Stimulated activated effector memory CD8-positive, alpha-beta T cell treated with anti-CD3 and anti-CD28 coated beads, Interleukin-12 subunit alpha, Interleukin-12 subunit beta, amount 100 ng/mL, for 72 hours (primary cell): ENCODE measurements around the gene KRT7.
"Not testable (repeated sequence)": the region's sequence is repeated elsewhere in the genome, so short reads cannot be mapped to it uniquely, and the experiment has no call there.

ENCODE experiments used
- ATAC-seq: fragments of 150-1000 bp; cut with Tn5 transposase; 2 replicates; pipeline ENCODE4 v1.10.0; 2021
- DNase-seq, 2 donors: peaks; one replicate each; pipeline ENCODE4 v3.0.0; 2021 to 2022; ENCODE audit warnings: low spot score in 2 of 2
- H3K27ac Mint-ChIP-seq: one replicate; pipeline ENCODE4 v1.8.0; 2022; ENCODE audit warnings: mild to moderate bottlenecking, mixed read lengths
- H3K36me3 Mint-ChIP-seq: one replicate; pipeline ENCODE4 v1.8.0; 2022; ENCODE audit warnings: mild to moderate bottlenecking, mixed read lengths
- H3K4me1 Mint-ChIP-seq: one replicate; pipeline ENCODE4 v1.8.0; 2022; ENCODE audit warnings: mixed read lengths
- H3K4me3 Mint-ChIP-seq: one replicate; pipeline ENCODE4 v1.8.0; 2022; ENCODE audit warnings: mild to moderate bottlenecking, mixed read lengths
- H3K9me3 Mint-ChIP-seq: one replicate; pipeline ENCODE4 v1.8.0; 2022; ENCODE audit warnings: mixed read lengths

Gene KRT7

DNA sequence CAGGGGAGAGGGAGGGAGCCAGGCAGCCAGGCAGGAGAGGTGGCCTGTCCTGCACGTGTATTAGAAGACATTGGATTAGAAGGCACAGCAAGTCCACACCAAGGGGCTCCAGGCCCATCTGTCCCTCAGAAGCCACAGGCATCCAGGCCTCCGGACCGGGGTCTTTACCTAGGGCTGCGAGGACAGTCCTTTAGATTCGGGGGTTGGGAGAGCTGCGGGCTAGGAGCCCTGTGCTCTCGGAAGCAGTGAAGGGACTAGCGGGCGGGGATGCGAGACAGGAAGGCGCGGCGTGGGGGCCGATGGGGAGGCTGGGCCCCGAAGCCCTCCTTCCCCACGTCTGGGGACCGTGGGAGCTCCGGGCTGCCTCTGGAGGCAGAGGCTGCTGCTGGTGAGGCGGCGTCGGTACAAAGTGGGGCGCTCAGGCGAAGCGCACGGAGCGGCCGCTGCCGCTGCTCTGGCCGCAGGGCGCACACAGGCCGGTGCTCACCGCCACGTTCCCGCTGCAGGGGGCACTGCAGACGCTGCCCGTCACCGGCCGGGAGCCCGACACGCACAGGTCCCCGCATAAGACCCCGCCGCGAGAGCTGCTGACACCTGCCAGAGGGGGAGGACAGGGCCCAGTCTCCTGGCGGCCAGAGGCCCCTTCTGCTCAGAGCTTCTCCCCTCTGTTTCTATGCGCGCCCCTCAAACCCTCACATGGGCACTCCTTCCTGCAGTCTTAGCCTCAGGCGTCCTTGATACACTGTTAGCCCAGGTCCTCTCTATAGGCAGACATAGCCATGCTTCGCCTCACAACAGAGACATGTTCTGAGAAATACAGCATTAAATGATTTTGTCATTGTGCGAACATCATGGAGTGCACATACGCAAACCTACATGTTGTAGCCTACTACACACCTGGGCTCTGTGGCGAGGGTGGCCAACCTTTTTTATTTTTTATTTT, 17.3 kb downstream of the KRT7 start:
- H3K36me3 Mint-ChIP-seq: peaks cover 4% of the 10 kb centered on the region
- no peaks in the 10 kb centered on the region for H3K9me3 Mint-ChIP-seq
- no peak for DNase-seq
- peaks cover 45% of the 10 kb centered on the region for H3K4me1 Mint-ChIP-seq
- no peak for ATAC-seq
- H3K27ac Mint-ChIP-seq: peak overlapping the region; percentile 20
- H3K4me3 Mint-ChIP-seq: no peak overlapping the region

GRCh38 chr12:52251367-52252051, 18.5 kb downstream of the KRT7 start:
- Mint-ChIP-seq H3K4me3 (no peak overlapping the region), H3K27ac (no peak overlapping the region)

GRCh38 chr12:52252175-52252615, 19.2 kb downstream of the KRT7 start:
- H3K4me3 Mint-ChIP-seq, H3K27ac Mint-ChIP-seq, DNase-seq, H3K9me3 Mint-ChIP-seq, ATAC-seq, H3K36me3 Mint-ChIP-seq: not testable (repeated sequence)
- peaks cover 28% of the 10 kb centered on the region for H3K4me1 Mint-ChIP-seq

More at GRCh38 chr12:52251367-52252051, 18.5 kb downstream of the KRT7 start:
- peaks cover 35% of the 10 kb centered on the region for H3K4me1 Mint-ChIP-seq
- ATAC-seq (peak; percentile 62), DNase-seq (no peak)
- H3K9me3 Mint-ChIP-seq: no peaks in the 10 kb centered on the region
- H3K36me3 Mint-ChIP-seq: peaks cover 4% of the 10 kb centered on the region

GRCh38 chr12:52252728-52253343, 19.8 kb downstream of the KRT7 start:
- Mint-ChIP-seq H3K4me3 (no peak overlapping the region), H3K4me1 (peaks cover 22% of the 10 kb centered on the region), H3K36me3 (peaks cover 3% of the 10 kb centered on the region), H3K9me3 (no peaks in the 10 kb centered on the region), H3K27ac (no peak overlapping the region)
- ATAC-seq (no peak), DNase-seq (no peak)

DNA sequence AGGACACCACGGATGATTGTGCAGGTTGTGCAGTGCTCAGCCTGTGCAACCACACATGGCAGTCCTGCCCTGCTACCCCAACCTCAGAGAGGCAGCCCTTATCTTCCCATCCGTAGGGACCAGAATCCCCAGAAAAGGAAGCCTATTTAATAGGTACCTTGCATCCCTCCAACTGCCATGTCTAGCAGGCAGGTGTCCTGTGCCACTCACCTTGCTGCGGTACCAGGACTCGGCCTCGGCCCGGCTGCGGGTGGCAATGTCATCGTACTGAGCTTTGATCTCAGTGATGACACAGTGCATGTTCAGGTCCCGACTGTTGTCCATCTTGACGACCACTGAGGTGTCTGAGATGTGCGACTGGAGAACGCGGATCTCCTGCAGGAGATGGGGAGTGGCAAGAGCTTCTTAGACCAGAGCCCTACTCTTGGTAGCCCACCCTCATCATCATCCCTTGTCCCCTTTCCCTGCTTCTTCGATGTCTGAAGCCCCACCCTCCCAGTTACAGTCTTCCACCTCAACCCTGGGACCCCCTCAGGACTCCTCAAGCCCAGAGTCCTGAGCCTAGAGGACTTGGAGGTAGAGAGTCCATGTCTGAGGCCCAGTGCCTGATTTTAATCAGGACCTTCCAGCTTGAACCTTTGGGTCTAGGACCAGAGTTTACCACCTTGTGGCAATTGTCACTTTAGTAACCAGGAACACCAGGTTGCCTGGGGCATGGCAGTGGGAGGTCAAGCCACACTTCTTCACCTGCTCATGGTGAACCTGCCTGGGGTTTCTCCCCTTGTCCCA, 20.5 kb downstream of the KRT7 start:
- DNase-seq (no peak), ATAC-seq (no peak)
- no peak overlapping the region for H3K27ac Mint-ChIP-seq
- H3K9me3 Mint-ChIP-seq: no peaks in the 10 kb centered on the region
- H3K4me1 Mint-ChIP-seq: peaks cover 22% of the 10 kb centered on the region
- no peaks in the 10 kb centered on the region for H3K36me3 Mint-ChIP-seq
- H3K4me3 Mint-ChIP-seq: no peak overlapping the region

GRCh38 chr12:52254180-52254964, 21.3 kb downstream of the KRT7 start:
- DNase-seq (no peak), ATAC-seq (no peak)
- H3K4me3 Mint-ChIP-seq: no peak overlapping the region
- no peaks in the 10 kb centered on the region for H3K9me3 Mint-ChIP-seq
- no peaks in the 10 kb centered on the region for H3K36me3 Mint-ChIP-seq
- H3K4me1 Mint-ChIP-seq: peaks cover 20% of the 10 kb centered on the region
- no peak overlapping the region for H3K27ac Mint-ChIP-seq

DNA sequence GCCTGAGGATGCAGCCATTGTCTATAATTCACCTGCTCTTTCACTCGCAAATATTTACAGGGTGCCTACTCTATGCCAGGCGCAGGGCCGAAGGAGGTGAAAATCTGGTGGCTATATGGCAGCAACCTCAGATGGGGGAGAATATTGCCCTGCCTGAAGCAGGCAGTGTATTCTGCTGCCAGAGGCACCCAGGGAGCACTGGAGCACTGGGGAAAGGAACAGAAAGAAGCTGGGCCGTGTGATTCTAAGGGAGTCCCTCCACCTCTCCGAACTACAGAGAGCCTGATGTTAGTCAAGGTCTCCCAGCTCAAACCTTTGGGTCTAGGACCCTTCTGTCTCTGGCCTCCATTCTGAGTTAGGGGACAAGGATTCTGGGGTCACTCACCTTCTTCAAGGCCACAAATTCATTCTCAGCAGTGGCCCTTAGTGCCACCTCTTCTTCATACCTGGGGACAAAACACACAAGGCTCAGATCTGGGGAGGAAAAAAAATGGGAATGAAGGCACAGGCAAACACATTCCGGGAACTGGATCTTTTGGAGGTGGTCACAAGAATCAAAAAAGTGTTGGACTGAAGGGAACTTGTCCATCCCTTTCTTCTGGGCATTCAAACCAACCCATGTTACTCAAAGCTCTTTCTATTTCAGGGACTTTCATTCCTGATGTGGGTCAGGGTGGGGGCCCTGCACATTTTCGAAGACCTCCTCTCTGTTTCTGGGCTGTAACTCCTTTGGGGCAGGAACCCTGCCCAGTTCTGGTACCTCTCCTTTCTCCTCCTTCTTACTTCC, 22.1 kb downstream of the KRT7 start:
- Mint-ChIP-seq H3K27ac (no peak overlapping the region), H3K4me3 (no peak overlapping the region), H3K9me3 (no peaks in the 10 kb centered on the region), H3K4me1 (peaks cover 12% of the 10 kb centered on the region), H3K36me3 (no peaks in the 10 kb centered on the region)
- DNase-seq: no peak
- ATAC-seq: no peak

- H3K9me3 Mint-ChIP-seq: no peaks in the 10 kb centered on the region
- H3K27ac Mint-ChIP-seq: no peak overlapping the region
- H3K4me1 Mint-ChIP-seq: peaks cover 17% of the 10 kb centered on the region
- no peak overlapping the region for H3K4me3 Mint-ChIP-seq
- DNase-seq (no peak), ATAC-seq (no peak)
- no peaks in the 10 kb centered on the region for H3K36me3 Mint-ChIP-seq
These were observed 23.0 kb downstream of the KRT7 start for GRCh38 chr12:52255926-52256583.

- no peak for DNase-seq
- no peaks in the 10 kb centered on the region for H3K36me3 Mint-ChIP-seq
- no peaks in the 10 kb centered on the region for H3K9me3 Mint-ChIP-seq
- no peak for ATAC-seq
- H3K27ac Mint-ChIP-seq: no peak overlapping the region
- peaks cover 17% of the 10 kb centered on the region for H3K4me1 Mint-ChIP-seq
- no peak overlapping the region for H3K4me3 Mint-ChIP-seq
These were observed 23.5 kb downstream of the KRT7 start for GRCh38 chr12:52256584-52256935.

DNA sequence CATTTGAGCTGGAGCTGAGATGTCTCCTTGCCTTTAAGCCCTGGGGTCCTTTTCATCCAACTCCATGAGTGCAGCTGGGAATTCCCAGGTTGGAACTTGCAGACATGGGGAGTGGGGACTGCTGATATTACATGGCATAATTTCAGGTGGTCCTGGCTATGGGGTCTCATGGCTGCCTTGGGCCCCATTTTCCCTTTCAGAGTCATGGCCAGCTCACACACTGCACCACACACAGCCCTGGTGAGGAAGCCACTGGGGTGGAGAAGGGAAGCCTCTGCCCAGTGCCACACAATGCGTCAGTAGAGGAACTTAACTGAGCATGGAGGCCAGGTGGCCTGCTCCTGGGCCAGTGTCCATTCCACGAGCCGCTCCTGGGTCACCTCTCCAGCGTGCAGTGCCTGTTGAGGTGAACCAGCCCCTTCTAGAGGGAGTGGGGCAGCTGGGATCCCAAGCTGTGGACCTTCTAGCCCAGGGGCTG, 24.1 kb downstream of the KRT7 start:
- no peak overlapping the region for H3K4me3 Mint-ChIP-seq
- peaks cover 11% of the 10 kb centered on the region for H3K4me1 Mint-ChIP-seq
- no peaks in the 10 kb centered on the region for H3K36me3 Mint-ChIP-seq
- no peaks in the 10 kb centered on the region for H3K9me3 Mint-ChIP-seq
- DNase-seq (no peak), ATAC-seq (no peak)
- H3K27ac Mint-ChIP-seq: no peak overlapping the region

- not testable (repeated sequence) for H3K9me3 Mint-ChIP-seq, H3K27ac Mint-ChIP-seq, H3K36me3 Mint-ChIP-seq, ATAC-seq, H3K4me1 Mint-ChIP-seq, DNase-seq, H3K4me3 Mint-ChIP-seq
These were observed 24.9 kb downstream of the KRT7 start for GRCh38 chr12:52257922-52258321.

DNA sequence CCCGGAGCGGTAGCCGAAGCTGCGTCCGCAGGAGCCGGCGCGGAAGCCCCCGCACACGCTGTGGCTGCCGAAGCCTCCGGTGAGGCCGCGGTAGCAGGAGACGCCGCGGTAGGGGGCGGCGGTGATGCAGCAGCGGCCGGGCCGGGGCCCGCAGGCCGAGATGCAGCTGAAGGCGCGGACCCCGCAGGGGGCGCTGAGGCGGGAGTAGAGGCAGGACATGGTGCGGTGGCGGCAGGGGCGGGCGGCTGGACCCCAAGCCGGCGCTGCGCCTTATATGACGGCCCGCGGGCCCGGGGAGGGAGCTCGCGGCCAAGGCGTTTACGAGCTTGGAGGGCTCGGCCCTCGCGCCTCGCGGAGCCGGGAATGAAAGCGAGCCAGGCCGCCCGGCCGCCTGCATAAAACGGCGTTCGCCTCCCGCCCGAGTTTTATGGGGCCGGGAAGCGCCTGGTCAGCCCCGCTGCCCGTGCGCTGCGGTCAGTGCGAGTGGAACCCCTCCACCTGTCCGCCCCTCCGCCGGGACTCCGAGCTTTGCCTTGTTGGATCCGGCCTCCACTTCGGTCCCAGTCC, 25.4 kb downstream of the KRT7 start:
- ATAC-seq: no peak
- no peak overlapping the region for H3K4me3 Mint-ChIP-seq
- no peak overlapping the region for H3K27ac Mint-ChIP-seq
- no peaks in the 10 kb centered on the region for H3K9me3 Mint-ChIP-seq
- H3K36me3 Mint-ChIP-seq: no peaks in the 10 kb centered on the region
- no peak for DNase-seq
- peaks cover 5% of the 10 kb centered on the region for H3K4me1 Mint-ChIP-seq

DNA sequence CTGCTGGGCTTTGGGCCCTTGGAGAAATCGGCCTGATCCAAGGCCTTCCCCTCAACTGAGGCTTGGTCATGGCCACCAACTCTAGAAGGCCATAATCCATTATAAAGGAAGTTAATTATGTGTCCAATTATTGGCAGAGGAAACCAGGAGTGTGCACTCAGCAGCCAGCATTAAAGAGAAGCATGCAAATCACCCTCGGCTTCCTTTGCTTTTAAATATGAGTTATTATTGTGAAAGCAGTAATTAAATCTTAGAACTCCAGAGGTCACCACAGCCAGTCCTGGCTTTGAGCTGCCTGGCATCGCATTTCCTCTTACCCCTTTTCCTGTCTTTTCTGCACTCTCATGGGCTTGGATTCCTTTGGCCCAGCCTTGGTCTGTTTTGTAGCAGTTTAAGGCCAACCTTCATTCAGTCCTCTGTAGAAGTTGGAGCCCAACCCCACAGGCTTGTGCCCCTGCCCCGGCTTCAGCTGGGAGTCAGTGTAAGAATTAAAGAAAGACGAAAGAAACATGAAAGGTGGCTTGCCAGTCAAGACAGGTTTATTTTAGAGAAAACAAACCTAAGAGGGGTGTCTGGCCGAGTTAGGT, 26.7 kb downstream of the KRT7 start:
- no peak for ATAC-seq
- Mint-ChIP-seq H3K9me3 (no peaks in the 10 kb centered on the region), H3K36me3 (no peaks in the 10 kb centered on the region), H3K27ac (no peak overlapping the region), H3K4me1 (peaks cover 5% of the 10 kb centered on the region), H3K4me3 (no peak overlapping the region)
- no peak for DNase-seq
